Measurements from ENCODE around the gene FAM107B. TPM values are rescaled to one million over a fixed set of nuclear protein-coding genes. Genes with fewer than 3 reads are reported as not detected.
A peak's percentile ranks its signal among the peaks of the same experiment; 100 is the strongest.

FAM107B gene
- total RNA-seq, 1 donor from 2014 or later, result 43.0 TPM

DNA sequence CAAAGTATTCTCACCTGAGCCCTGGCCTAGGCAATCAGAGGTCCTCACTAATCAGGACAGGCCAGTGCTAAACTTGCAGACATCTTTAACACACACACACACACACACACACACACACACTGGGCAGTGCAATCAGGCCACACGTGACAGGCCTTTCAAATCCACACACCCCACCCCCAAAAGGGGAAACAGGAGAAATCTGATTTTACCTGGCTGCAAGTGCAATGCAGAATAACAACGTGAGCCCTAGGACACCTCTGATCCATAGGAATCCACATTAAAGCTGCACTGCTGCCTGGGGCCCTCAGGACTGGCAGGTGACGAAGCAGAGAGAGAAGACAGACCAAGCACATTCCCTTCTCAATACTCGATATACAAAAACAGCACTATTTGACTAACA, 218.9 kb downstream of the FAM107B start:
- H3F3A ChIP-seq (ENCODE audit: low read depth), result peaks cover 3% of the 10 kb centered on the region
- no peak overlapping the region for H3K4me3 Mint-ChIP-seq

GRCh38 chr10:14554491-14555205, 220.0 kb downstream of the FAM107B start:
- TF ChIP-seq EZH2 (IDR thresholded peaks at IDR 0.05), result no peak
- no peak for TF ChIP-seq EZH2phosphoT487 (IDR thresholded peaks at IDR 0.05)
- no peak for TF ChIP-seq CTCF (IDR thresholded peaks at IDR 0.05)
- peaks cover 3% of the 10 kb centered on the region for H3K36me3 Mint-ChIP-seq
- Histone ChIP-seq H2AFZ (replicated peaks) (no peak overlapping the region), H4K20me1 (ENCODE audit: low read depth) (peaks cover 10% of the 10 kb centered on the region), H3K27ac (no peak overlapping the region), H3K27me3 (no peaks in the 10 kb centered on the region), H3K9me3 (ENCODE audit: low read depth) (no peaks in the 10 kb centered on the region), H3K4me1 (peaks cover 7% of the 10 kb centered on the region), H3K4me2 (no peak overlapping the region), H3K9ac (no peak overlapping the region), H3K4me3 (no peak overlapping the region), H3K79me2 (ENCODE audit: low read depth) (peaks cover 22% of the 10 kb centered on the region), H3K36me3 (no peaks in the 10 kb centered on the region), H3F3A (ENCODE audit: low read depth) (peaks cover 3% of the 10 kb centered on the region)
- H3K9me3 Mint-ChIP-seq, result no peaks in the 10 kb centered on the region
- H3K27ac Mint-ChIP-seq, result no peak overlapping the region
- peaks cover 38% of the 10 kb centered on the region for H3K4me1 Mint-ChIP-seq
- no peak for DNase-seq (ENCODE audit: low spot score)
- H3K27me3 Mint-ChIP-seq (ENCODE audit: insufficient read depth, low read depth), result no peaks in the 10 kb centered on the region
- no peak overlapping the region for H3K4me3 Mint-ChIP-seq

More for the DNA sequence above, 218.9 kb downstream of the FAM107B start:
- TF ChIP-seq EZH2phosphoT487 (IDR thresholded peaks at IDR 0.05), result no peak
- no peak for TF ChIP-seq EZH2 (IDR thresholded peaks at IDR 0.05)
- TF ChIP-seq CTCF (IDR thresholded peaks at IDR 0.05), result no peak
- H3K27me3 ChIP-seq, result no peaks in the 10 kb centered on the region
- no peak overlapping the region for H3K27ac ChIP-seq
- Mint-ChIP-seq H3K9me3 (no peaks in the 10 kb centered on the region), H3K27me3 (ENCODE audit: insufficient read depth, low read depth) (no peaks in the 10 kb centered on the region), H3K27ac (peak overlapping the region; percentile 54), H3K4me1 (peaks cover 35% of the 10 kb centered on the region), H3K36me3 (peaks cover 5% of the 10 kb centered on the region)
- no peak overlapping the region for H3K9ac ChIP-seq
- peak; percentile 18 for DNase-seq (ENCODE audit: low spot score)
- no peak overlapping the region for H2AFZ ChIP-seq (replicated peaks)
- H3K4me1 ChIP-seq, result peaks cover 7% of the 10 kb centered on the region
- no peak overlapping the region for H3K4me2 ChIP-seq
- no peaks in the 10 kb centered on the region for H3K36me3 ChIP-seq
- no peak overlapping the region for H3K4me3 ChIP-seq
- H4K20me1 ChIP-seq (ENCODE audit: low read depth), result peaks cover 13% of the 10 kb centered on the region
- H3K9me3 ChIP-seq (ENCODE audit: low read depth), result no peaks in the 10 kb centered on the region
- peaks cover 30% of the 10 kb centered on the region for H3K79me2 ChIP-seq (ENCODE audit: low read depth)

- Mint-ChIP-seq H3K9me3 (no peaks in the 10 kb centered on the region), H3K36me3 (peaks cover 5% of the 10 kb centered on the region), H3K27ac (no peak overlapping the region), H3K27me3 (ENCODE audit: insufficient read depth, low read depth) (no peaks in the 10 kb centered on the region), H3K4me1 (peaks cover 42% of the 10 kb centered on the region), H3K4me3 (no peak overlapping the region)
- H3K36me3 ChIP-seq, result no peaks in the 10 kb centered on the region
- no peak for DNase-seq (ENCODE audit: low spot score)
- H3K4me2 ChIP-seq, result no peak overlapping the region
- peaks cover 3% of the 10 kb centered on the region for H3F3A ChIP-seq (ENCODE audit: low read depth)
- no peak overlapping the region for H2AFZ ChIP-seq (replicated peaks)
- no peak overlapping the region for H3K4me3 ChIP-seq
- peaks cover 7% of the 10 kb centered on the region for H3K4me1 ChIP-seq
- peaks cover 22% of the 10 kb centered on the region for H3K79me2 ChIP-seq (ENCODE audit: low read depth)
- H3K9ac ChIP-seq, result no peak overlapping the region
- H4K20me1 ChIP-seq (ENCODE audit: low read depth), result peaks cover 10% of the 10 kb centered on the region
- no peak overlapping the region for H3K27ac ChIP-seq
- TF ChIP-seq CTCF (IDR thresholded peaks at IDR 0.05) (no peak), EZH2 (IDR thresholded peaks at IDR 0.05) (no peak), EZH2phosphoT487 (IDR thresholded peaks at IDR 0.05) (no peak)
- no peaks in the 10 kb centered on the region for H3K9me3 ChIP-seq (ENCODE audit: low read depth)
- H3K27me3 ChIP-seq, result no peaks in the 10 kb centered on the region
Observed at GRCh38 chr10:14554091-14554490, 220.6 kb downstream of the FAM107B start.

Data from neural progenitor cell (in vitro differentiated cells).